ENCODE measurements around the gene CCNB1IP1.
A peak's percentile ranks its signal among the peaks of the same experiment; 100 is the strongest.
"Not testable (repeated sequence)": the region's sequence is repeated elsewhere in the genome, so short reads cannot be mapped to it uniquely, and the experiment has no call there.

Gene CCNB1IP1

DNA sequence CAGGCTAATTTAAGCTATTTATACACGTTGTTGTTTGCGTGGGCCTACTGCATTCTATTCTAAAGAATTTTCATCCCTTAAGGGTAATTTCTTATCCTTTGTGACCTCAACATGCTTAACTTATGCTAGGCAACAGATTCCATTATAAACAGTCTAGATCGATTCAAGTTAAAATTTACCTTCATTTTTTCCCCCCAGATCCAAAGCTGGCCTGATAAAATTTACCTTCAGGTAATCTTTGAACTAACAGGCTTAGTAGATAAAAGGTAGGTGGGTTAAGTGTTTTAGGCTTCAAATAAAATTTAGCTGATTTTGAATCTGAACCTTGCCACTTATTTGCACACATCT lies 389 bp upstream of the CCNB1IP1 start:
- DNase-seq (ENCODE audit: low read depth in 1 of 2, low spot score in 1 of 2): no peak

DNA sequence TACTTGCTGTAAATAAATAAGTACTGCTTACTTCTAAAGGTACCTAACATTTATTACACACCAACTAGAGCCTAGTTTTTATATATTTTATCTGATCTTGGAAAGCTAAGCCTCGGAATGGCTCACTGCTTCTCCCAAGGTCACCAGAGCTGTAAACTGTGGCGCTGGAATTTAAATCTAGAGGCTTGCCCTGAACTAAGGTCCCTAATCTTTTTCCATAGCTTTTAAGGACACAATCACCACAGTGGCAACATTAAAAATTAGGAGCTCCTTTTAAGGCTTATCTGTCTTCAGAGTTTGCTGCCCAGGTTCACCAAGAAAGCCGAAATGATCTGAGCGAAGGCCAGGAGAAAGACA lies 670 bp downstream of the CCNB1IP1 start:
- DNase-seq (ENCODE audit: low read depth in 1 of 2, low spot score in 1 of 2): no peak

DNA sequence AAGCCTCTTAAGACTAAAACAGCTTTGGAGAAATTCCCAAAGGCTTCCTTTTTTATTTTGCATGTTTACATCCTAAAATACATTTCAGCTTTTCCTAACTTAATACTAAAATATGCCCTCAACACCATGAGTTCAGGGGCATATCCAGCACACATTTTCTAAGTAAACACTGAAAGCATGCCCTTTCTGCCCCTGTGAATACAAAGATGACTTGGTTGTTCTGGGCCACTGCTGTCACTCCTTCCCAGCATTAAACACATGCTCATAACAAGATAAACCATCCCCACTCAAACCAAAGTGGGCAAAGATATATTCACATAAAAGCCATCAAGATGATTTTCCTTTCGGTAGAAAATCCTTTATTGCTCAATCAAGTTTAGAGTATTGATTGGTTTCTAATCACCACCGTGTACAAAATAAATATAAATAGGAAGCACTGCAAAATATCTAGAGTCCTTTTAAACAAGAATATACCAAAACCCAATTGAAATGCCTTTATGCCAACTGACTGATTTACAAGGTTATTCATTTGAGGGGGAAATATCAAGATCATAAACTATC lies 1.9 kb downstream of the CCNB1IP1 start:
- no peak for DNase-seq (ENCODE audit: low read depth in 1 of 2, low spot score in 1 of 2)

DNA sequence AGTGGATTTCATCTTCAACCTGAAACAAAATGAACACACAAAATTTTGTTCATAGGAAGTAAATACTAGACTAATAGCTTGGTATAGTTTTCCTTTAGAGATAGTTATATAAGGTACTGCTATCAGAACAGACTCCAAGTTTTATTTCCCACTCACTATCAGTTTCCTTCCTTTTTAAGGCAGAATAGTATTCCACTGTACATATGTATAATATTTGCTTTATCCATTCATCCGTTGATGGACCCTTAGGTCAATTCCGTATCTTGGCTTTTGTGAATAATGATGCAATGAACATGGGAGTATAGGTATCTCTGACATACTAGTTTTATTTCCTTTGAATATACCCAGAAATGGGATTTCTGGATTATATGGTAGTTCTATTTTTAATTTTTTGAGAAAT lies 3.7 kb downstream of the CCNB1IP1 start:
- no peak for DNase-seq (ENCODE audit: low read depth in 1 of 2, low spot score in 1 of 2)

DNA sequence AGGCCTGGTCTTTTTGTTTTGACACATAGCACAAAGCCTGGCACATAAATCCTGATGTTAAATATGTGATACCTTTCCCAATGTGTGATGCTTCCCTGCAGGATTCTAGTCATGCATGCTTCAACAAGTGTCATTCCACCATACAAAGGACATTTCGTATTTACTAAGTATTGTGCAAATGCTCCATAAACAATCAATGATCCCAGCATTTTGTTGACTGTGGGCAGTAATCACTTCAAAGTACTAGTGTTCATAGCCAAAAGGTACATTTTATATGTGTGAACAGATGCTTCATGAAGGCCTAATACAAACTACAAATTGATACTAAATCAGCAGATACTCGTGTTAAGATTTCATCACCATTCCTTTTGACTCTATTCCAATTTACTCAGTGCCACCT lies 4.4 kb downstream of the CCNB1IP1 start:
- DNase-seq (ENCODE audit: low read depth in 1 of 2, low spot score in 1 of 2): no peak

DNA sequence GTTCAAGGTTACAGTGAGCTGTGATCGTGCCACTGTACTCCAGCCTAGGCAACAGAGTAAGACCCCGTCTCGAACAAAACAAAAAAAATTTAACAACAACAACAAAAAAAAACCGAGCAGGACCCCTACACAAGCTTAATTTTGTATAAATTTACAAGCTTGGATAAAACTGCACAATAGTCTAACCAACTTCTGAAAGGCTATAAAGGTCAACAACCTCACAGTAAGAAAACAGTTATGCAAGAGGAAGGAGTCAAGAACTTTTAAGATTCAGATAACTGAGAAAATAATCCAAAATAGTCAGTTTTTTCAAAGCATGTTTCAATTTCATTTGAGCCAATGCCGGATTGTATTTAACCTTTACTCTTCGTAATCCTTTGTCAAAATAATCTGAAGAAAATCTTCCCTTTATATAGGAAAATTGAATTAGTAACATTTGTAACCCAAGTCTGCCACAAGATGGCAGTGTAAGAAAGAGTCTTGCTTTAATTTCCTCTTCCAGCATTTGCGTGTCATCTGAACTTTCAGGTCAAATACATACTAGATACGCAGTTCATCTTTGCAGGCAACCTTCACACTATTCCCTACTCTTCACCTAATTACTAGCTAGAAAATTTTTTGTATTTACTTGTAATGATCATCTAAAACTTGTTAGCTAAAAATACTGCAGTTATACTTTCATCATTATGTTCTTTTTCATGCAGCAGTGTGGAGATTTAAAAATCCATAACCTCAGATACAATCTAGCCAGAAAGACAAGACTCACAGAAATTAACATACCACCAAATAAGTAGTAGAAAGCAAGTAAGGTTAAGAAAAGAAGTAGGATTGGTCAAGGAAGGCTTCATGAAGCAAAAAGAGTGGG lies 5.8 kb downstream of the CCNB1IP1 start:
- no peak for DNase-seq (ENCODE audit: low read depth in 1 of 2, low spot score in 1 of 2)

DNA sequence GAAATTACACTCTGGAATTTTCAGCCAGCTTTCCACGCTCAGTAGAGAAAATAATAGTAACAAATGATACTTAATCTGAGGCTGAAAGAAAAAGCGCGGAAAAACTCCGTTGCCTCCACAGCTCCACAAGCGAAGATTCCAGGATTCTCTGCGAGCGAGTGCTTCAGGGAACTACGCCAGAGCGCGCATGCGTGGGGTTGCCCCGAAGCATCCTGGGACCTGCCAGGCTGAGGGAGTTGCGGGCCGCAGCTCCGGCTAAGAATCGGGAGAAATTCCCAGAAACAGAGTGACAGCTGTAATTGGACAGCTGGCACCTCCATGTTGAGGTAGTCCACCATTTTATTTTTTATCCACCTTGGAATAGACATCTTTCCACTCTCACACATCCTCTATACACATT lies 15.4 kb downstream of the CCNB1IP1 start:
- DNase-seq (ENCODE audit: low read depth in 1 of 2, low spot score in 1 of 2): no peak

DNA sequence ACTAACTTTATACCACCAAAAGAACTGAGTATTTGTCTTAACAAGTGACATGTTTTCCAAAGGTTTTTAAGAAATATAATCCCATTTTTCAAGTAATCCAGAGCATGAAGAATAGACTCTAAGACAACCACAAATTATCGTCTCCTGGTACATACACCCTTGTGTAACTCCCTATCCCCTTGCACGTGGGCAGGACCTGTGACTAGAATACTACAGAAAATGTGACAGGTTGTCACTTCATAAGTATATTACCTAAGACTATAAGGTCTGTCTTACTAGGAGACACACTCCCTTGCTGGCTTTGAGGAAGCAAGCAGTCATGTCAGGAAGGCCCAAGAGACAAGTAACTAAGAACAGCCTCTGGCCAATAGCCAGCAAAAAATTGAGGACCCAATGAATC lies 19.1 kb downstream of the CCNB1IP1 start:
- DNase-seq (ENCODE audit: low read depth in 1 of 2, low spot score in 1 of 2): no peak

DNA sequence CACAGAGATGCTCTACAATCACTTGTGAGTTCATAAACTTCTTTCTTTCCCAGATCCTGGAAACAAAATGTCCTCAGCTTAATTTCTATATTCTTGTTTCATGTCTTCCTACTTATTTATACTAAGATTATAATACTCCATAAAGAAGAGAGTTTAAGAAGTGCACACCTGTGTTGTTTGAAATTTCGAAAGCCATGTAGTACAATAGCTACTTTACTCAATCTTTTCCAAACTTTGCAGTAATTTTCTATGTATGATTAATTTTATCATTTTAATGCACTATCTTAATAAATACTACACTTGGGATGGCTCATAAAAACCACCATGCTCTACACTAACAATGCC lies 27.0 kb downstream of the CCNB1IP1 start:
- no peak for DNase-seq (ENCODE audit: low read depth in 1 of 2, low spot score in 1 of 2)

DNA sequence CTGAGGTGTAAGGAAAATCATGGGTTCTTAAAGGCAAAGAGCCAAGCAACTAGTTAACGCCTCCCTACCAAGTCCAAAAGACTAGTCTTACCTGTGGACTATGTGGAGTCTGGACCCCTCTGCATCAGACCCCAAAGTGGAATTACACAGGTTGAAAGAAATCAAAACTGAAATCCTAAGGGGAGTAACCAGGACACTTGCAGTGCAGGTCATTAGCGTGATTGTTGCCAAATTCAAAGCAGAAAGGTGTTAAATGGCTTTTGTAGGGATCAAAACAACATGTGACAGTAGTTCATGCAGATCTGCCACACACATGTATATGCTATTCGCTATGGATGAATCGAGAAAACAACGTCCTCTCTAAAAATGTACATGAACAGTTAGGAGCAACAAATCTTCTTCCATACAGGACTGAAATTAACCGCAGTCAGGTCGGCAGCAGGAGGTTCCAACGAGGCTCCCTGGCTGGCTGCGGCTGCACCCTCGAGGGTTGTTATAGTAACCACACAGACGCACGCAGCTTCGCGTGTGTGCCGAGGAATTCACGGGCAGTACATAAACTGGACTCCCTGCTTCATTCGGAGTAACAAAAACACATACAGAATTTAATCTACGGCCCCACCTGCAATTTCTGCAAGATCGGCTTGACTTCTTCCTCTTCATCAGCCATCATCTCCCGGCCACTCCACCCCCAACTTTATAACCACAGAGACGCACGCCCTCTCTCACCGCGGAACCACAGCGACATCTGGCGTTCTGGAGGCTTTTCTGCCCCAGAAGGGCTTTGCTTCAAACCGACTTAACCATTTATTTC lies 27.6 kb downstream of the CCNB1IP1 start, which contains the start of gene TTC5:
TTC5 (minus strand) TSS at position 687 of the 814 bp plus-strand sequence; CDS start at position 673, 14 bp downstream.
- DNase-seq (ENCODE audit: low read depth in 1 of 2, low spot score in 1 of 2): peak; percentile 83 to 84

DNA sequence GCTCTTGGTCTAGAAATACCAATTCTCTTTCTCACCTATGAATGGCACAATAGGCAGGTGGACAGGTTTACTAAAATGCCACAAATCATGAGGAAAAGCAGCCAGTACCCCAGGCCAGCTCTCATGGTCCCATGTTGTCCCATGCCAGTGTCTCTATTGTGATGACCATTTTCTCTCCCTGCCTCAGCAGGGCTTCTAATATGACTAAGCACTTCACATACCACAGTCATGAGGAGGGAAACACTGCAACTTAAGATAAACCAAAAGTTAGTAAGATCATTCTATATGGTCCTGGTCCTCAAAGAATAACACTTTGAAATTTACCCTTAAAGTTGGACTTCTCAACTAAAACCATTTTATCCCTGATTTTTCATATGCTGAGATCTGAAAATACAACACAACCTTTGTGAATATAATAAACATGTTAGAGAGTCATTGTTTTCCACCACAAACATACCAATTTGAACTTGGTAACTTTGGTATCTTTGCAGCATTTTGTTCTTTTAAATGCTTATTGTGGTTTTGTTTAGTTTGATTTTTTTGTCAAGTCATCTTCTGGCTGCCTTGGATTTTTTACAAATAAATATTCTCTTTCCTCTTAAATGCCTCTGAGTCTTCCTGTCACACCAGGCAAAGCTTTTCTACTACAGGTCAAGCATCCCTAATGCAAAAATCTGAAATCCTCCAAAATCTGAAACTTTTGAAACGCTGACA lies 30.9 kb downstream of the CCNB1IP1 start:
- DNase-seq (ENCODE audit: low read depth in 1 of 2, low spot score in 1 of 2): no peak

DNA sequence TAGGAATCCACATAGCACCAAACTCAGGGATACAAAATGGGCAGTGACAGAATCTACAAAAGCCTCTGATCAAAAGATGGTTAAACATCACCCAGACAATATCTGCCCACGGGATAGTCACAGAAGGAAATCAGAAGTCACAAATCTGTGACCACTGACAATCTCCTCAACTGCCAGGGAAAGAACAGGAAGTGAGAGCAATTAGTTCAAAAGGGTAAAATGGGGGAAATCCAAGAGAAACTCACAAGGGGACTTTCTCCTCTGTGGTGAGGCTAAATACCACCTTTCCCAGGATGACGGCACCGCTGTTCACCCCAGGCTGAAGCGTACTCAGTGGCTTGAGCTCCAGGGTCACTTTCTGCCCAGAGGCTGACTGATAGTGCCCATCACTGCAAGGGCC lies 38.0 kb downstream of the CCNB1IP1 start:
- no peak for DNase-seq (ENCODE audit: low read depth in 1 of 2, low spot score in 1 of 2)

DNA sequence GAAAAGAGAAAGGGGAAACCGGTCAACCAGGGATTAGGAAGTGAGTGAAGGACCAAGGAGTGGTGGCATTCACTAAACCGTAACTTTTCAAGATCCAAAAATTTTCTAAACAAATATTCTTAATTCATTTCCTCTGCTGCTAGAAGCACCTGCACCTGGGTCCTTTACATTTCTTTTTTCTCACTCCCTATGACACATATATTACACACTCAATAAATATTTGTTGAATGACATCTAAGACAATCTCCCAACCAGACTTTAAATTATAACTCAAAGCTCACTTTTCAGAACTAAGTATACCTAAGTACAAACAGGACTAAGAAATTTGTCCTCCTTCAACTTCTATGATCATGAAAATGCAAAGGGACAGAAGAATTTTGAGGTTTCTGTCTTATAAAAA lies 38.4 kb downstream of the CCNB1IP1 start:
- DNase-seq (ENCODE audit: low read depth in 1 of 2, low spot score in 1 of 2): no peak

DNA sequence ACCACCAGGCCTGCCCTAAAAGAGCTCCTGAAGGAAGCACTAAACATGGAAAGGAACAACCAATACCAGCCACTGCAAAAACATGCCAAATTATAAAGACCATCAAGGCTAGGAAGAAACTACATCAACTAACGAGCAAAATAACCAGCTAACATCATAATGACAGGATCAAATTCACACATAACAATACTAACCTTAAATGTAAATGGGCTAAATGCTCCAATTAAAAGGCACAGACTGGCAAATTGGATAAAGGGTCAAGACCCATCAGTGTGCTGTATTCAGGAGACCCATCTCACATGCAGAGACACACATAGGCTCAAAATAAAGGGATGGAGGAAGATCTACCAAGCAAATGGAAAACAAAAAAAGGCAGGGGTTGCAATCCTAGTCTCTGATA lies 51.1 kb downstream of the CCNB1IP1 start:
- DNase-seq (ENCODE audit: low read depth in 1 of 2, low spot score in 1 of 2): not testable (repeated sequence)

DNA sequence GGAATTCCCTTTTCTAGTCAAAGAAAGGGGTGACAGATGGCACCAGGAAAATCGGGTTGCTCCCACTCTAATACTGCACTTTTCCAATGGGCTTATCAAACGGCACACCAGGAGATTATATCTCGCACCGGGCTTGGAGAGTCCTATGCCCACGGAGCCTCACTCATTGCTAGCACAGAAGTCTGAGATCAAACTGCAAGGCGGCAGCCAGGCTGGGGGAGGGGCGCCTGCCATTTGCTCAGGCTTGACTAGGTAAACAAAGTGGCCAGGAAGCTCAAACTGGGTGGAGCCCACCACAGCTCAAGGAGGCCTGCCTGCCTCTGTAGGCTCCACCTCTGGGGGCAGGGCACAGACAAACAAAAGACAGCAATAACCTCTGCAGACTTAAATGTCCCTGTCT lies 52.8 kb downstream of the CCNB1IP1 start:
- DNase-seq (ENCODE audit: low read depth in 1 of 2, low spot score in 1 of 2): not testable (repeated sequence)

DNA sequence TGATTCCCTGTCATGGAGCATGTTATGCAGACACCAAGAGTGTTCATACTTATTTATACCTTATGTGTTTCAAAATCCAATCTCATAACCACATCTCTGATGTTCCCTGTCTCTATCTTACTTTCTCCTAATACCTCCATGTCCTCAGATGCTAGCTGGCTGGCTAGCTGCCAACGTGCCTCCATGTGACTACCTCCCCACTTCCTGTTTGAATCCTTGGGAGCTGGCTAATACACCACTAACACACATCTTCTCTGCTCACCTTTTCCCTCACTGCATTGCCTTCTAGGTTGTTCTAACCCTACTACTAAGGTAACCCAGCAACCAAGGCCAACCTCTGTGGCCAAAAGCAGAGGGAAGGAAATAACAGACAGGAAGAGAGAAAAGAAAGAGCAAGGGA lies 54.7 kb downstream of the CCNB1IP1 start:
- no peak for DNase-seq (ENCODE audit: low read depth in 1 of 2, low spot score in 1 of 2)

DNA sequence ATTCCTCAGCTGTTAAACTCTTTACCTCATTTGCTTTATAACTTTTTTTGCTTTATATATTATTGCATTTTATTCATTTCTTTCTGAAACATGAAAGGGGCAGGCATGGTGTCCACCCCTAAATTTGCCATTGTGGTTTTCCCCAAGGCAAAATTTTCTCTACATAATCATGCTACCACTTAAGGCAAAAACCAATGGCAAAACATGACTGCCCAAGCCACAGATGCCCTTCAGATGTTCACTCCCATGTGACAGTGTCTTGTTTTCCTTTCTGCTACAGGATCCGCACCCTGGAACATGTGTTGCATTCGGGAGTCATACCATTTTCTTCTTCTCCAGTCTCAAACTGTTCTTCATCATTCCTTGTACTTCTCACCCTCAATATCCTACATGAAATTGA lies 55.7 kb downstream of the CCNB1IP1 start:
- no peak for DNase-seq (ENCODE audit: low read depth in 1 of 2, low spot score in 1 of 2)

DNA sequence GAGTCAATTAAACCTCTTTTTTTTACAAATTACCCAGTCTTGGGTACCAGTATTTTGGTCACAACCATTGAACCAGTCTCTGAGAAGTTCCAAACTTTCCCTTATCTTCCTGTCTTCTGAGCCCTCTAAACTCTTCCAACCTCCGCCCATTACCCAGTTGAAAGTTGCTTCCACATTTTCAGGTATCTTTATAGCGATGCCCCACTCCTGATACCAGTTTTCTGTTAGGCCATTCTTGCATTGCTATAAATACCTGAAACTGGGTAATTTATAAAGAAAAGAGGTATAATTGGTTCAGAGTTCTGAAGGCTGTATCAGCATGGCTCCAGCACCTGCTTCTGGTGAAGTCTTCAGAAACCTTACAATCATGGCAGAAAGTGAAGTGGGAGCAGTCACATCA lies 59.0 kb downstream of the CCNB1IP1 start:
- no peak for DNase-seq (ENCODE audit: low read depth in 1 of 2, low spot score in 1 of 2)

DNA sequence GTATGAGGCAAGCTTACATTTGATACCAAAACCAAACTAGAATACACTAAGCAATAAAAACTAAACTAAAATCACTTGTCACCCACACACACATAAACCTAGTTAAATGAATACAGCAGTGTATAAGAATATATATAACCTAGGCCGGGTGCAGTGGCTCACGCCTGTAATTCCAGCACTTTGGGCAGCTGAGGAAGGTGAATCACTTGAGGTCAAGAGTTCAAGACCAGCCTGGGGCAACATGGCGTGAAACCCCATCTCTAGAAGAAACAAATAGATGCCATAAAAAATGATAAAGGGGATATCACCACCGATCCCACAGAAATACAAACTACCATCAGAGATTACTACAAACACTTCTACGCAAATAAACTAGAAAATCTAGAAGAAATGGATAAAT lies 68.7 kb downstream of the CCNB1IP1 start:
- DNase-seq (ENCODE audit: low read depth in 1 of 2, low spot score in 1 of 2): not testable (repeated sequence)

DNA sequence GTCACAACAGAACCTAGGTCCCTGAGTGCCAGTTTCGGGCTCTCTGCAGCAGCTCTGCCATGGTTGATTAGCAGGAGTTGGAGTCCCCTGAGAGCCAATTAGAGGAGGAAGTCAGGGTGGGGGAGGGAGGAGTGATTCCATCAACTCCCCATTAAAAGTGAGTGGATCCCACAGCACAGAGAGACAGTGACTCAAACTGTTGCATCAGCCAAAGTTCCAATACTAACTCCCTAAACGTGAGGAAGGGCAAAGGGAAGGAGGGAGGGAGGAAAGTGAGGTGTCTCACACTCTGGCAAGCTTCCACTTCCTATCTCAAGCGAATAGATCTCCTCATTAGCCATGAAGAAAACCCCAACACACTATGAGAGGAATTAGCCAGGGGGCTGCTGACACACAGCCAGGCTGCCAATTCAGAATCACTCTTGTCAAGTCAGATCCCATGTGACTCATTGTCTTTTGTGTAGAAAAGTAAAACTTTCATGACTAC lies 70.4 kb downstream of the CCNB1IP1 start:
- no peak for DNase-seq (ENCODE audit: low read depth in 1 of 2, low spot score in 1 of 2)
